OCI-LY7 (cell line): ENCODE measurements around the gene KRTAP24-1. TPM values are rescaled to one million over a fixed set of nuclear protein-coding genes. Genes with fewer than 3 reads are reported as not detected.

Source experiments
- BruUV-seq: library from RNA; stranded (reverse); fragments of 400-500 nt; replicated peaks from 2 replicates; lab custom pipeline; 2021; lab: Mats Ljungman, UMichigan
- CTCF ChIA-PET: fragments of 300-600 bp; sonication (Branson Sonifier 250); formaldehyde crosslinking; loops from one replicate; lab custom pipeline; 2022; ENCODE audit warnings: antibody characterized with exemption; ENCODE audit not compliant: unreplicated experiment; lab: Charles Lee
- POLR2A ChIA-PET: fragments of 300-600 bp; sonication (Branson Sonifier 250); formaldehyde crosslinking; loops from one replicate; lab custom pipeline; 2022; ENCODE audit warnings: antibody characterized with exemption; lab: Charles Lee
- DNase-seq: peaks from one replicate; pipeline ENCODE4 v3.0.0-alpha.2; 2015; ENCODE audit warnings: low spot score
- H2AFZ ChIP-seq: fragments of 200-600 bp; sonication (generic), shearing (Covaris generic); 2 replicates; pipeline ENCODE4 v1.6.1; 2014; ENCODE audit warnings: mild to moderate bottlenecking, antibody characterized with exemption, low read length, moderate library complexity
- H3K27ac ChIP-seq: fragments of 200-600 bp; sonication (generic); 2 replicates; pipeline ENCODE4 v1.5.1; 2014; ENCODE audit warnings: mixed run types, low read depth, mild to moderate bottlenecking, moderate library complexity, low read length, inconsistent platforms; ENCODE audit not compliant: poor library complexity, severe bottlenecking
- H3K36me3 ChIP-seq: fragments of 200-600 bp; sonication (generic); 2 replicates; pipeline ENCODE4 v1.6.1; 2014; ENCODE audit warnings: mild to moderate bottlenecking, antibody characterized with exemption, low read length, moderate library complexity, mixed read lengths; ENCODE audit not compliant: insufficient read depth
- H3K4me1 ChIP-seq: fragments of 200-600 bp; sonication (generic); 2 replicates; pipeline ENCODE4 v1.5.1; 2014; ENCODE audit warnings: mild to moderate bottlenecking, low read length; ENCODE audit not compliant: insufficient read depth, poor library complexity, severe bottlenecking
- H3K4me2 ChIP-seq: fragments of 200-600 bp; sonication (generic); 2 replicates; pipeline ENCODE4 v1.6.1; 2014; ENCODE audit warnings: mild to moderate bottlenecking, low read length
- H3K4me3 ChIP-seq: fragments of 200-600 bp; sonication (generic); 2 replicates; pipeline ENCODE4 v1.5.1; 2014; ENCODE audit warnings: mild to moderate bottlenecking, low read depth, low read length; ENCODE audit not compliant: poor library complexity, severe bottlenecking
- H3K79me2 ChIP-seq: fragments of 200-600 bp; sonication (generic); 2 replicates; pipeline ENCODE4 v1.6.1; 2016; ENCODE audit warnings: low read depth, mild to moderate bottlenecking, low read length, moderate library complexity, mixed read lengths; ENCODE audit not compliant: insufficient read depth
- H3K9me2 ChIP-seq: fragments of 200-600 bp; sonication (generic); 2 replicates; pipeline ENCODE4 v1.6.1; 2016; ENCODE audit warnings: mild to moderate bottlenecking, low read length, mixed read lengths; ENCODE audit not compliant: insufficient read depth
- H3K9me3 ChIP-seq: fragments of 200-600 bp; sonication (generic); 2 replicates; pipeline ENCODE4 v1.6.1; 2014; ENCODE audit warnings: mild to moderate bottlenecking, mixed run types, low read length, mixed read lengths
- H4K20me1 ChIP-seq: fragments of 200-600 bp; sonication (generic); 2 replicates; pipeline ENCODE4 v1.6.1; 2014; ENCODE audit warnings: mild to moderate bottlenecking, antibody characterized with exemption, low read length, moderate library complexity, mixed read lengths; ENCODE audit not compliant: insufficient read depth
- CTCF ChIP-seq: fragments of 200-600 bp; sonication (generic); conservative IDR thresholded peaks from 2 replicates; pipeline ENCODE4 v1.5.1; 2014; ENCODE audit warnings: mild to moderate bottlenecking, antibody characterized with exemption, low read length, moderate library complexity, mixed read lengths
- EZH2phosphoT487 ChIP-seq: fragments of 200-600 bp; sonication (generic); IDR thresholded peaks from 2 replicates; pipeline ENCODE4 v1.6.1; 2018; ENCODE audit warnings: low read depth, borderline replicate concordance, mild to moderate bottlenecking, mixed run types, antibody characterized with exemption, low read length, moderate library complexity, mixed read lengths
- intact Hi-C: fragments of 100-400 bp; cut with micrococcal nuclease; formaldehyde crosslinking; loops from one replicate; pipeline ENCODE4 v1.10.0; 2022; ENCODE audit not compliant: unreplicated experiment
- total RNA-seq, 2 experiments: library from RNA; depleted of rRNA in 1 of 2; stranded (reverse); fragments of >200 nt in 1 of 2; shearing (Covaris generic) in 1 of 2; gene quantifications; 2 replicates each; pipeline ENCODE4 v1.2.3, GENCODE V29; 2014 to 2022

KRTAP24-1 gene
- total RNA-seq, 2 experiments from 2014 or later = not detected

- H3K4me1 ChIP-seq = no peaks in the 10 kb centered on the region
- BruUV-seq = no TSS peak
- H2AFZ ChIP-seq = no peak overlapping the region
- DNase-seq = no peak
- H3K4me3 ChIP-seq = no peak overlapping the region
- H4K20me1 ChIP-seq = no peaks in the 10 kb centered on the region
- ChIA-PET CTCF (no interaction called here), POLR2A (no interaction called here)
- no peaks in the 10 kb centered on the region for H3K79me2 ChIP-seq
- no peak for TF ChIP-seq EZH2phosphoT487
- TF ChIP-seq CTCF = no peak
- H3K27ac ChIP-seq = no peak overlapping the region
- no peaks in the 10 kb centered on the region for H3K9me3 ChIP-seq
- H3K4me2 ChIP-seq = no peak overlapping the region
- H3K9me2 ChIP-seq = no peaks in the 10 kb centered on the region
- intact Hi-C loops = loop anchor here (10.0 kb wide), 1 partner anchor 61 kb away; no protein-coding TSS in a partner anchor
- H3K36me3 ChIP-seq = no peaks in the 10 kb centered on the region
Measured at GRCh38 chr21:30233228-30234020, 49.3 kb downstream of the KRTAP24-1 start.

GRCh38 chr21:30232011-30232410, 50.7 kb downstream of the KRTAP24-1 start:
- POLR2A ChIA-PET = no interaction called here
- Histone ChIP-seq H3K27ac (no peak overlapping the region), H3K4me1 (no peaks in the 10 kb centered on the region), H3K36me3 (no peaks in the 10 kb centered on the region), H3K4me2 (no peak overlapping the region), H4K20me1 (no peaks in the 10 kb centered on the region), H2AFZ (no peak overlapping the region), H3K4me3 (no peak overlapping the region), H3K79me2 (no peaks in the 10 kb centered on the region), H3K9me3 (no peaks in the 10 kb centered on the region), H3K9me2 (no peaks in the 10 kb centered on the region)
- CTCF ChIA-PET = no interaction called here
- intact Hi-C loops = loop anchor here (10.0 kb wide), 1 partner anchor 63 kb away; no protein-coding TSS in a partner anchor
- no peak for DNase-seq
- no TSS peak for BruUV-seq
- TF ChIP-seq EZH2phosphoT487 (no peak), CTCF (no peak)

Other genes with a start within 250 kb of the KRTAP24-1 start
- not detected in 2 replicates for gene CLDN17, start 116.1 kb downstream of the KRTAP24-1 start, total RNA-seq (2014; rRNA removed; shearing (Covaris generic))
- not detected in 2 replicates for gene CLDN17, start 116.1 kb downstream of the KRTAP24-1 start, total RNA-seq (2022)
- not detected in 2 replicates for gene CLDN8, start 66.9 kb downstream of the KRTAP24-1 start, total RNA-seq (2014; rRNA removed; shearing (Covaris generic))
- gene CLDN8, start 66.9 kb downstream of the KRTAP24-1 start, total RNA-seq (2022) = not detected in 2 replicates
- not detected in 2 replicates for gene KRTAP25-1, start 6.6 kb upstream of the KRTAP24-1 start, total RNA-seq (2014; rRNA removed; shearing (Covaris generic))
- not detected in 2 replicates for gene KRTAP25-1, start 6.6 kb upstream of the KRTAP24-1 start, total RNA-seq (2022)
- not detected in 2 replicates for gene KRTAP26-1, start 37.4 kb upstream of the KRTAP24-1 start, total RNA-seq (2014; rRNA removed; shearing (Covaris generic))
- not detected in 2 replicates for gene KRTAP26-1, start 37.4 kb upstream of the KRTAP24-1 start, total RNA-seq (2022)
- gene KRTAP27-1, start 54.7 kb upstream of the KRTAP24-1 start, total RNA-seq (2014; rRNA removed; shearing (Covaris generic)) = not detected in 2 replicates
- gene KRTAP27-1, start 54.7 kb upstream of the KRTAP24-1 start, total RNA-seq (2022) = not detected in 2 replicates
- gene KRTAP23-1, start 65.7 kb upstream of the KRTAP24-1 start, total RNA-seq (2014; rRNA removed; shearing (Covaris generic)) = not detected in 2 replicates
- not detected in 2 replicates for gene KRTAP23-1, start 65.7 kb upstream of the KRTAP24-1 start, total RNA-seq (2022)
- not detected in 2 replicates for gene KRTAP13-2, start 89.3 kb upstream of the KRTAP24-1 start, total RNA-seq (2014; rRNA removed; shearing (Covaris generic))
- not detected in 2 replicates for gene KRTAP13-2, start 89.3 kb upstream of the KRTAP24-1 start, total RNA-seq (2022)
- not detected in 2 replicates for gene KRTAP13-1, start 113.1 kb upstream of the KRTAP24-1 start, total RNA-seq (2014; rRNA removed; shearing (Covaris generic))
- gene KRTAP13-1, start 113.1 kb upstream of the KRTAP24-1 start, total RNA-seq (2022) = not detected in 2 replicates
- not detected in 2 replicates for gene KRTAP13-3, start 143.0 kb upstream of the KRTAP24-1 start, total RNA-seq (2014; rRNA removed; shearing (Covaris generic))
- gene KRTAP13-3, start 143.0 kb upstream of the KRTAP24-1 start, total RNA-seq (2022) = not detected in 2 replicates
- gene KRTAP13-4, start 147.3 kb upstream of the KRTAP24-1 start, total RNA-seq (2014; rRNA removed; shearing (Covaris generic)) = not detected in 2 replicates
- gene KRTAP13-4, start 147.3 kb upstream of the KRTAP24-1 start, total RNA-seq (2022) = not detected in 2 replicates
- gene KRTAP15-1, start 157.3 kb upstream of the KRTAP24-1 start, total RNA-seq (2014; rRNA removed; shearing (Covaris generic)) = not detected in 2 replicates
- gene KRTAP15-1, start 157.3 kb upstream of the KRTAP24-1 start, total RNA-seq (2022) = not detected in 2 replicates
- gene KRTAP19-1, start 197.4 kb upstream of the KRTAP24-1 start, total RNA-seq (2014; rRNA removed; shearing (Covaris generic)) = not detected in 2 replicates
- not detected in 2 replicates for gene KRTAP19-1, start 197.4 kb upstream of the KRTAP24-1 start, total RNA-seq (2022)
- not detected in 2 replicates for gene KRTAP19-2, start 204.5 kb upstream of the KRTAP24-1 start, total RNA-seq (2014; rRNA removed; shearing (Covaris generic))
- gene KRTAP19-2, start 204.5 kb upstream of the KRTAP24-1 start, total RNA-seq (2022) = not detected in 2 replicates
- gene KRTAP19-3, start 209.1 kb upstream of the KRTAP24-1 start, total RNA-seq (2014; rRNA removed; shearing (Covaris generic)) = not detected in 2 replicates
- gene KRTAP19-3, start 209.1 kb upstream of the KRTAP24-1 start, total RNA-seq (2022) = not detected in 2 replicates
- not detected in 2 replicates for gene KRTAP19-4, start 214.2 kb upstream of the KRTAP24-1 start, total RNA-seq (2014; rRNA removed; shearing (Covaris generic))
- not detected in 2 replicates for gene KRTAP19-4, start 214.2 kb upstream of the KRTAP24-1 start, total RNA-seq (2022)
- gene KRTAP19-5, start 219.2 kb upstream of the KRTAP24-1 start, total RNA-seq (2014; rRNA removed; shearing (Covaris generic)) = not detected in 2 replicates
- gene KRTAP19-5, start 219.2 kb upstream of the KRTAP24-1 start, total RNA-seq (2022) = not detected in 2 replicates